ENCODE measurements around the gene SLC4A1.

DNA sequence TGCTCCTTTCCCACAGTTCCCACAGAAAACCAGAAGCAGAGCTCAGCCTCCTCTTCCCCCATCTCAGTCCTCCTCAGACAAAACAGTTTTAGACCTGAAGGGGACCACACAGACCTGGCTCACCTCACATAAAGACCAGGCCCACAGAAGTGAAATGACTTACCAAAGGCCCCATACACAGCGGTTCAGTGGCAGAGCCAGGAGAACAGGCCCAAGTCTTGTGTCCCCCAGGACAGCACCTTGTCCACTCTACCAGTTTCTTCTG lies 53.8 kb downstream of the SLC4A1 start:
- TF ChIP-seq POLR2A (IDR thresholded peaks at IDR 0.05; ENCODE audit: low read depth, low read length): no peak
- no peak for TF ChIP-seq POLR2AphosphoS5 (IDR thresholded peaks at IDR 0.05; ENCODE audit: low read depth, low read length)
- no peak for TF ChIP-seq TAF1 (IDR thresholded peaks at IDR 0.05; ENCODE audit: low read depth, low read length)
- TF ChIP-seq PAX5 (IDR thresholded peaks at IDR 0.05; ENCODE audit: insufficient read depth, low read length, severe bottlenecking): no peak
- no peak for TF ChIP-seq POU2F2 (IDR thresholded peaks at IDR 0.05; ENCODE audit: low read depth, low read length)

Data from GM12891 (cell line).